NCI-H748 (cell line): ENCODE results near the gene ZNF532.

Experiments
- DNase-seq: peaks from one replicate; lab custom pipeline; 2025; ENCODE audit not compliant: unreplicated experiment; lab: John Stamatoyannopoulos, UW

Gene ZNF532

GRCh38 chr18:58970943-58971790 lies 106.5 kb downstream of the ZNF532 start:
- no peak for DNase-seq

GRCh38 chr18:58975296-58975695 lies 110.6 kb downstream of the ZNF532 start:
- no peak for DNase-seq

- no peak for DNase-seq
These were observed 111.1 kb downstream of the ZNF532 start for GRCh38 chr18:58975781-58976180.

GRCh38 chr18:58977223-58977622 lies 112.5 kb downstream of the ZNF532 start:
- DNase-seq: no peak

GRCh38 chr18:58977801-58978200 lies 113.1 kb downstream of the ZNF532 start:
- no peak for DNase-seq

GRCh38 chr18:58978916-58979315 lies 114.2 kb downstream of the ZNF532 start:
- no peak for DNase-seq

- DNase-seq: no peak
These were observed 114.9 kb downstream of the ZNF532 start for GRCh38 chr18:58979615-58980014.

GRCh38 chr18:58980991-58981390 lies 116.3 kb downstream of the ZNF532 start:
- no peak for DNase-seq

GRCh38 chr18:58983260-58984155 lies 118.8 kb downstream of the ZNF532 start:
- no peak for DNase-seq

- no peak for DNase-seq
These were observed 123.9 kb downstream of the ZNF532 start for GRCh38 chr18:58988600-58988999.

GRCh38 chr18:58989184-58989759 lies 124.6 kb downstream of the ZNF532 start:
- DNase-seq: no peak

GRCh38 chr18:58990720-58991119 lies 126.0 kb downstream of the ZNF532 start:
- DNase-seq: no peak

GRCh38 chr18:58991167-58991798 lies 126.6 kb downstream of the ZNF532 start:
- no peak for DNase-seq

GRCh38 chr18:58992301-58993231 lies 127.9 kb downstream of the ZNF532 start:
- no peak for DNase-seq

- no peak for DNase-seq
These were observed 128.6 kb downstream of the ZNF532 start for GRCh38 chr18:58993260-58993659.

GRCh38 chr18:58995663-58996062 lies 131.0 kb downstream of the ZNF532 start:
- DNase-seq: no peak

- peak; percentile 92 for DNase-seq
These were observed 131.5 kb downstream of the ZNF532 start for GRCh38 chr18:58996131-58996641.

- DNase-seq: no peak
These were observed 132.0 kb downstream of the ZNF532 start for GRCh38 chr18:58996696-58997095.

GRCh38 chr18:58997811-58998337 lies 133.2 kb downstream of the ZNF532 start:
- no peak for DNase-seq
